HEK293T (cell line): Measurements from ENCODE around the gene HS6ST2.

Experiments used
- FOXM1 ChIP-seq: fragments of 450-650 bp; IDR thresholded peaks from 2 replicates; pipeline ENCODE4 v1.6.1; 2017; ENCODE audit warnings: mild to moderate bottlenecking, borderline replicate concordance
- L3MBTL2 ChIP-seq: fragments of 450-650 bp; conservative IDR thresholded peaks from 2 replicates; pipeline ENCODE4 v1.6.1; 2016; ENCODE audit warnings: mild to moderate bottlenecking

- TF ChIP-seq FOXM1 (no peak), L3MBTL2 (no peak)
Observed at GRCh38 chrX:132692526-132692925, 265.9 kb downstream of the HS6ST2 start.
